Keratinocyte (primary cell): ENCODE data around the gene GLRX3.

ENCODE experiments used
- EZH2 ChIP-seq: IDR thresholded peaks from one replicate; pipeline ENCODE4 v1.6.1; 2012; ENCODE audit warnings: inconsistent platforms, mild to moderate bottlenecking, low read length, moderate library complexity
- TF ChIP-seq, protein P1 (sequence below), 3 experiments: IDR thresholded peaks in 1 of 3; conservative IDR thresholded peaks in 1 of 3; optimal IDR thresholded peaks in 1 of 3; 2 replicates in 2 of 3; 3 replicates in 1 of 3; pipeline versions ENCODE3 to v1.5.1; 2011; ENCODE audit warnings: low read length in 3 of 3, mild to moderate bottlenecking in 3 of 3, moderate library complexity in 2 of 3, control low read depth in 1 of 3, inconsistent platforms in 1 of 3; ENCODE audit not compliant: insufficient read depth in 2 of 3; ENCODE audit errors: extremely low read depth in 1 of 3

DNA sequence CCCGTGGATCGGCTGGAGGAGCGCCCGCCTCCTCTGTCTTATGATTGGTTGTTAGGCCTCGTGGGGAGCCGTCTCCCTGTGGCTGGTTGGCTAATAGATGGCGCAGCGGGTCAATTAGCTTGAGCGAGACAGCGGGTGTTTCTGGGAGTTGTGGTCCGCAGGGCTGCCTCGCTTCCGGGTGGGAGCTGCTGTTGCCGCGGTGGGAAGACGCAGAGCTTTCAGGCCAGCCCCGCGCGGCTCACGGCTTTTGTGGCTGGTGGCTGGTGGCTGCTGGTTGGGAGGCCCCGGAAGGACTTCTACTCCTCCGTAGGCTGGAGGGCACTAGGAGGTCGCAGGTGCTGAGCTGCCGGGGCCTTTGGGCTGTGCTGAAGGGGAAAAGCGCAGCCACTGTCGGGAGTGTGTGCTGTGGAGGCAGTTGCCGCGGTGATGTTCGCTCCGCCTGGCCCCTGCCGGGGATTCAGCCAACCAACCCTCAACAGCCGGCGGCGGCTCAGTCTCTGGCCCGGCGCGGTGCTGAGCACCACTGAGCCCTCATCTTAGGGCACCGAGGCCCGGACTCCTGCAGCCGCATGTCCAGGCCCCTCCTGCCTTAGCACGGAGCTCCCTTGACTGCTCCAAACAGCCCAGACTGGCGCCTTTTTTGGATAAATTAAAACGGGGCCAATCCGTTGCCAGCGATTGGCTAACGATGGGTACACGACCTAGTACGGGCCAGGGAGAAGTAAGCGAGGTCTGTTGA, 24.9 kb upstream of the GLRX3 start:
- TF ChIP-seq, protein P1, sequence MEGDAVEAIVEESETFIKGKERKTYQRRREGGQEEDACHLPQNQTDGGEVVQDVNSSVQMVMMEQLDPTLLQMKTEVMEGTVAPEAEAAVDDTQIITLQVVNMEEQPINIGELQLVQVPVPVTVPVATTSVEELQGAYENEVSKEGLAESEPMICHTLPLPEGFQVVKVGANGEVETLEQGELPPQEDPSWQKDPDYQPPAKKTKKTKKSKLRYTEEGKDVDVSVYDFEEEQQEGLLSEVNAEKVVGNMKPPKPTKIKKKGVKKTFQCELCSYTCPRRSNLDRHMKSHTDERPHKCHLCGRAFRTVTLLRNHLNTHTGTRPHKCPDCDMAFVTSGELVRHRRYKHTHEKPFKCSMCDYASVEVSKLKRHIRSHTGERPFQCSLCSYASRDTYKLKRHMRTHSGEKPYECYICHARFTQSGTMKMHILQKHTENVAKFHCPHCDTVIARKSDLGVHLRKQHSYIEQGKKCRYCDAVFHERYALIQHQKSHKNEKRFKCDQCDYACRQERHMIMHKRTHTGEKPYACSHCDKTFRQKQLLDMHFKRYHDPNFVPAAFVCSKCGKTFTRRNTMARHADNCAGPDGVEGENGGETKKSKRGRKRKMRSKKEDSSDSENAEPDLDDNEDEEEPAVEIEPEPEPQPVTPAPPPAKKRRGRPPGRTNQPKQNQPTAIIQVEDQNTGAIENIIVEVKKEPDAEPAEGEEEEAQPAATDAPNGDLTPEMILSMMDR (optimal IDR thresholded peaks at IDR 0.05 in 1 of 3, IDR thresholded peaks at IDR 0.05 in 1 of 3, conservative IDR thresholded peaks at IDR 0.05 in 1 of 3; ENCODE audit: extremely low read depth in 1 of 3, insufficient read depth in 2 of 3, low read length in 3 of 3) = no peak
- TF ChIP-seq EZH2 = no peak
